ENCODE measurements around the gene PCDH9. TPM values are rescaled to one million over a fixed set of nuclear protein-coding genes. Genes with fewer than 3 reads are reported as not detected.

The PCDH9 gene
- total RNA-seq, 1 donor from 2014 or later: 9.8 TPM

GRCh38 chr13:66994517-66995202 lies 235.5 kb downstream of the PCDH9 start:
- peak overlapping the region; percentile 63 for H3K4me3 Mint-ChIP-seq (ENCODE audit: unreplicated experiment)
- peak overlapping the region; percentile 47 for H3K27ac Mint-ChIP-seq (ENCODE audit: unreplicated experiment)

GRCh38 chr13:66994097-66994496 lies 236.0 kb downstream of the PCDH9 start:
- peaks cover 28% of the 10 kb centered on the region for H3K4me1 Mint-ChIP-seq (ENCODE audit: low read depth)
- H3K27ac Mint-ChIP-seq (ENCODE audit: unreplicated experiment): peak overlapping the region; percentile 80
- no peaks in the 10 kb centered on the region for H3K9me3 Mint-ChIP-seq (ENCODE audit: low read depth)
- no peaks in the 10 kb centered on the region for H3K27me3 Mint-ChIP-seq (ENCODE audit: low read depth)
- DNase-seq (ENCODE audit: low spot score): no peak
- peak; percentile 83 for TF ChIP-seq CTCF (IDR thresholded peaks at IDR 0.05)
- H3K36me3 Mint-ChIP-seq (ENCODE audit: low read depth): peaks cover 1% of the 10 kb centered on the region
- peak overlapping the region; percentile 63 for H3K4me3 Mint-ChIP-seq (ENCODE audit: unreplicated experiment)

More at GRCh38 chr13:66994517-66995202, 235.5 kb downstream of the PCDH9 start:
- no peaks in the 10 kb centered on the region for H3K27me3 Mint-ChIP-seq (ENCODE audit: low read depth)
- DNase-seq (ENCODE audit: low spot score): no peak
- peaks cover 1% of the 10 kb centered on the region for H3K36me3 Mint-ChIP-seq (ENCODE audit: low read depth)
- peaks cover 28% of the 10 kb centered on the region for H3K4me1 Mint-ChIP-seq (ENCODE audit: low read depth)
- H3K9me3 Mint-ChIP-seq (ENCODE audit: low read depth): no peaks in the 10 kb centered on the region
- TF ChIP-seq CTCF (IDR thresholded peaks at IDR 0.05): peak; percentile 54

GRCh38 chr13:66992719-66993118 lies 237.4 kb downstream of the PCDH9 start:
- peaks cover 28% of the 10 kb centered on the region for H3K4me1 Mint-ChIP-seq (ENCODE audit: low read depth)
- no peak for TF ChIP-seq CTCF (IDR thresholded peaks at IDR 0.05)
- no peaks in the 10 kb centered on the region for H3K27me3 Mint-ChIP-seq (ENCODE audit: low read depth)
- no peaks in the 10 kb centered on the region for H3K36me3 Mint-ChIP-seq (ENCODE audit: low read depth)
- no peak overlapping the region for H3K4me3 Mint-ChIP-seq (ENCODE audit: unreplicated experiment)
- DNase-seq (ENCODE audit: low spot score): no peak
- no peaks in the 10 kb centered on the region for H3K9me3 Mint-ChIP-seq (ENCODE audit: low read depth)
- no peak overlapping the region for H3K27ac Mint-ChIP-seq (ENCODE audit: unreplicated experiment)

- Mint-ChIP-seq H3K4me3 (ENCODE audit: unreplicated experiment) (no peak overlapping the region), H3K9me3 (ENCODE audit: low read depth) (no peaks in the 10 kb centered on the region), H3K27ac (ENCODE audit: unreplicated experiment) (peak overlapping the region; percentile 60), H3K36me3 (ENCODE audit: low read depth) (no peaks in the 10 kb centered on the region), H3K27me3 (ENCODE audit: low read depth) (no peaks in the 10 kb centered on the region), H3K4me1 (ENCODE audit: low read depth) (peaks cover 28% of the 10 kb centered on the region)
- DNase-seq (ENCODE audit: low spot score): no peak
- peak; percentile 39 for TF ChIP-seq CTCF (IDR thresholded peaks at IDR 0.05)
These were observed 238.0 kb downstream of the PCDH9 start for GRCh38 chr13:66992183-66992582.

GRCh38 chr13:66984241-66984640 lies 245.9 kb downstream of the PCDH9 start:
- no peaks in the 10 kb centered on the region for H3K9me3 Mint-ChIP-seq (ENCODE audit: low read depth)
- H3K27me3 Mint-ChIP-seq (ENCODE audit: low read depth): no peaks in the 10 kb centered on the region
- H3K4me3 Mint-ChIP-seq (ENCODE audit: unreplicated experiment): no peak overlapping the region
- H3K27ac Mint-ChIP-seq (ENCODE audit: unreplicated experiment): no peak overlapping the region
- DNase-seq (ENCODE audit: low spot score): no peak
- no peaks in the 10 kb centered on the region for H3K36me3 Mint-ChIP-seq (ENCODE audit: low read depth)
- H3K4me1 Mint-ChIP-seq (ENCODE audit: low read depth): no peaks in the 10 kb centered on the region
- no peak for TF ChIP-seq CTCF (IDR thresholded peaks at IDR 0.05)
